K562 (cell line): ENCODE data around the gene GMEB2. TPM values are rescaled to one million over a fixed set of nuclear protein-coding genes. Genes with fewer than 3 reads are reported as not detected.

ENCODE experiments used
- ATAC-seq: fragments of 200-7000 bp; cut with Tn5 transposase; 3 replicates; pipeline ENCODE4 v1.9.1; 2020; ENCODE audit warnings: moderate library complexity
- BruUV-seq: library from RNA; stranded (reverse); fragments of 400-500 nt; replicated peaks from 2 replicates; lab custom pipeline; 2021; lab: Mats Ljungman, UMichigan
- CTCF ChIA-PET: fragments of 300-600 bp; formaldehyde crosslinking; extraction: SDS; loops from one replicate; lab custom pipeline; 2021; ENCODE audit warnings: low intra/inter-chr PET ratio; lab: Yijun Ruan, JAX
- POLR2A ChIA-PET: fragments of 300-600, 350-650 bp; sonication (Branson Sonifier 250); formaldehyde crosslinking; extraction: SDS; loops from one replicate; lab custom pipeline; 2021; ENCODE audit warnings: antibody characterized with exemption, inconsistent platforms; lab: Yijun Ruan, JAX
- DNase-seq, 4 experiments: peaks; one replicate each; pipeline versions ENCODE4 v3.0.0 to v3.0.0-alpha.2; 2011 to 2018; ENCODE audit warnings: low spot score in 3 of 4, mixed read lengths in 3 of 4; ENCODE audit errors: extremely low read depth in 1 of 4
- FAIRE-seq: peaks from 2 replicates; lab custom pipeline; 2011; peaks lifted over from hg19 to GRCh38; lab: Jason Lieb, UNC
- H2AFZ ChIP-seq: 2 replicates; pipeline ENCODE4 v1.6.0; 2011; ENCODE audit warnings: low read depth, low read length, control low read depth, inconsistent platforms
- H3K27ac ChIP-seq: fragments of 200-600 bp; 3 replicates; pipeline ENCODE4 v1.8.0; 2011; ENCODE audit warnings: low read depth, mild to moderate bottlenecking, control low read depth, inconsistent platforms, low read length, moderate library complexity, mixed read lengths; ENCODE audit errors: extremely low read depth
- H3K27me3 ChIP-seq, 2 experiments: fragments of 300-600 bp in 1 of 2; 2 replicates in 1 of 2; 3 replicates in 1 of 2; pipeline versions ENCODE4 v1.6.0 to v1.8.0; 2011; ENCODE audit warnings: inconsistent platforms in 2 of 2, low read length in 2 of 2, mild to moderate bottlenecking in 1 of 2, mixed read lengths in 1 of 2, moderate library complexity in 1 of 2; ENCODE audit not compliant: control insufficient read depth in 2 of 2, insufficient read depth in 2 of 2
- H3K36me3 ChIP-seq: fragments of 300-600 bp; 3 replicates; pipeline ENCODE4 v1.8.0; 2011; ENCODE audit warnings: mild to moderate bottlenecking, low read length, inconsistent platforms; ENCODE audit not compliant: control insufficient read depth, insufficient read depth
- H3K4me1 ChIP-seq, 2 experiments: fragments of 200-600 bp in 1 of 2; replicated peaks in 1 of 2; 2 replicates in 1 of 2; 3 replicates in 1 of 2; pipeline versions ENCODE4 v1.5.1 to v1.8.0; 2011; ENCODE audit warnings: inconsistent platforms in 2 of 2, low read length in 2 of 2, mild to moderate bottlenecking in 1 of 2, mixed read lengths in 1 of 2, moderate library complexity in 1 of 2; ENCODE audit not compliant: control insufficient read depth in 2 of 2, insufficient read depth in 2 of 2
- H3K4me2 ChIP-seq: 2 replicates; pipeline ENCODE4 v1.6.1; 2011; ENCODE audit warnings: low read length, control low read depth, inconsistent platforms, mixed read lengths; ENCODE audit not compliant: insufficient read depth
- H3K4me3 ChIP-seq: fragments of 200-600 bp; sonication (generic), shearing (Covaris generic); 2 replicates; pipeline ENCODE4 v1.5.1; 2016; ENCODE audit warnings: control low read depth, inconsistent platforms
- H3K79me2 ChIP-seq: fragments of 200-600 bp; 3 replicates; pipeline ENCODE4 v1.8.0; 2011; ENCODE audit warnings: low read length, inconsistent platforms; ENCODE audit not compliant: control insufficient read depth, insufficient read depth
- H3K9ac ChIP-seq, 2 experiments: 2 replicates each; pipeline versions ENCODE4 v1.6.0 to v1.6.1; 2011; ENCODE audit warnings: low read depth in 2 of 2, low read length in 2 of 2, control low read depth in 1 of 2, inconsistent platforms in 1 of 2, mild to moderate bottlenecking in 1 of 2, mixed read lengths in 1 of 2; ENCODE audit not compliant: insufficient read depth in 1 of 2
- H3K9me1 ChIP-seq: one replicate; pipeline ENCODE4 v1.6.0; 2011; ENCODE audit warnings: inconsistent platforms, mild to moderate bottlenecking, low read length, moderate library complexity; ENCODE audit not compliant: control insufficient read depth, insufficient read depth
- H3K9me3 ChIP-seq: replicated peaks from 2 replicates; pipeline ENCODE4 v1.5.1; 2011; ENCODE audit warnings: low read depth, low read length, inconsistent platforms; ENCODE audit not compliant: control insufficient read depth, insufficient read depth
- H4K20me1 ChIP-seq: replicated peaks from 2 replicates; pipeline ENCODE4 v1.6.1; 2011; ENCODE audit warnings: low read length, inconsistent platforms, mixed read lengths; ENCODE audit not compliant: control insufficient read depth, insufficient read depth
- BHLHE40 ChIP-seq: IDR thresholded peaks from 2 replicates; pipeline ENCODE4 v1.6.1; 2011; ENCODE audit warnings: low read length, improper control_type of control experiment
- E2F6 ChIP-seq, 2 experiments: IDR thresholded peaks; 2 replicates each; pipeline ENCODE4 v1.6.1; 2011; ENCODE audit warnings: borderline replicate concordance in 1 of 2, control low read depth in 1 of 2, low read depth in 1 of 2, low read length in 1 of 2, mild to moderate bottlenecking in 1 of 2, mixed read lengths in 1 of 2, moderate library complexity in 1 of 2; ENCODE audit not compliant: insufficient read depth in 1 of 2, insufficient read length in 1 of 2, poor library complexity in 1 of 2, severe bottlenecking in 1 of 2; ENCODE audit errors: extremely low read depth in 1 of 2
- IRF1 ChIP-seq: sonication (generic); formaldehyde crosslinking; IDR thresholded peaks from 2 replicates; pipeline ENCODE4 v1.8.0; 2022; ENCODE audit warnings: missing genetic modification reagents, mild to moderate bottlenecking, borderline replicate concordance
- MAX ChIP-seq: sonication (generic); formaldehyde crosslinking; IDR thresholded peaks from 2 replicates; pipeline ENCODE4 v1.9.0; 2022; ENCODE audit warnings: mild to moderate bottlenecking, missing genetic modification reagents
- MYBL2 ChIP-seq, 2 experiments: fragments of 450-650 bp in 1 of 2; sonication (generic) in 1 of 2; formaldehyde crosslinking in 1 of 2; IDR thresholded peaks; 2 replicates each; pipeline versions ENCODE4 v1.6.1 to v1.8.1; 2017 to 2022; ENCODE audit warnings: borderline replicate concordance in 1 of 2, inconsistent platforms in 1 of 2, low read depth in 1 of 2, mild to moderate bottlenecking in 1 of 2, missing genetic modification reagents in 1 of 2, moderate library complexity in 1 of 2
- USF1 ChIP-seq: sonication (generic); formaldehyde crosslinking; IDR thresholded peaks from 2 replicates; pipeline ENCODE4 v1.9.0; 2022; ENCODE audit warnings: mild to moderate bottlenecking, missing genetic modification reagents
- ZBTB33 ChIP-seq: sonication (generic); formaldehyde crosslinking; IDR thresholded peaks from 2 replicates; pipeline ENCODE4 v1.8.1; 2023; ENCODE audit warnings: mild to moderate bottlenecking, missing genetic modification reagents
- ZNF655 ChIP-seq: fragments of 250-450 bp; sonication (Bioruptor Pico); IDR thresholded peaks from 2 replicates; pipeline ENCODE4 v1.5.0; 2021
- ZNF717 ChIP-seq: fragments of 250-450 bp; sonication (Bioruptor Pico); IDR thresholded peaks from 2 replicates; pipeline ENCODE4 v1.5.0; 2021
- WGBS: fragments of 100-300 bp; shearing (Covaris generic); methylation state at CpG from one replicate; pipeline ENCODE4 v1.1.6; 2016; ENCODE audit warnings: low coverage, mixed read lengths; ENCODE audit not compliant: insufficient coverage; ENCODE audit errors: missing lambda C conversion rate; 5-methylcytosine and 5-hydroxymethylcytosine counted together
- in situ Hi-C: fragments of 300-500 bp; cut with MboI; formaldehyde crosslinking; loops from 4 replicates; pipeline ENCODE4 v1.15.0; 2018; ENCODE audit warnings: inconsistent platforms, mixed read lengths
- intact Hi-C: fragments of 100-400 bp; cut with micrococcal nuclease; formaldehyde crosslinking; loops from 2 replicates; pipeline ENCODE4 v1.14.2; 2022
- polyA plus RNA-seq, 8 experiments: library from polyadenylated mRNA; depleted of rRNA in 4 of 8; stranded (reverse) in 5 of 8; unstranded in 3 of 8; fragments of >200 nt; fragmentation: Nextera tagmentation in 2 of 8; fragmentation: Illumina TruSeq in 1 of 8; extraction: Ambion mirVana in 2 of 8; extraction: Trizol in 1 of 8; gene quantifications; 2 replicates each; pipeline versions ENCODE4 v1.2.1 to v1.2.3, GENCODE V29; 2011 to 2014; ENCODE audit warnings: inconsistent platforms in 1 of 8, missing spikeins in 1 of 8
- total RNA-seq, 7 experiments: library from RNA; depleted of rRNA in 6 of 7; stranded (reverse); fragments of >200 nt in 6 of 7; fragmentation: Illumina TruSeq in 2 of 7; extraction: Trizol in 2 of 7; gene quantifications; 2 replicates each; pipeline versions ENCODE4 v1.2.1 to v1.2.3, GENCODE V29; 2011 to 2021; ENCODE audit warnings: low replicate concordance in 1 of 7
- TF ChIP-seq, protein P1 (sequence below): fragments of 450-650 bp; formaldehyde crosslinking; IDR thresholded peaks from 2 replicates; pipeline ENCODE4 v1.4.0; 2020; ENCODE audit warnings: mild to moderate bottlenecking, mixed read lengths

GMEB2 gene
- total and polyA plus RNA-seq, 9 of the 15 experiments (the other 6 are each of a cell fraction or from before 2014, with no cell fraction given) = 0.03 to 13.9 (median 6.3) TPM

DNA sequence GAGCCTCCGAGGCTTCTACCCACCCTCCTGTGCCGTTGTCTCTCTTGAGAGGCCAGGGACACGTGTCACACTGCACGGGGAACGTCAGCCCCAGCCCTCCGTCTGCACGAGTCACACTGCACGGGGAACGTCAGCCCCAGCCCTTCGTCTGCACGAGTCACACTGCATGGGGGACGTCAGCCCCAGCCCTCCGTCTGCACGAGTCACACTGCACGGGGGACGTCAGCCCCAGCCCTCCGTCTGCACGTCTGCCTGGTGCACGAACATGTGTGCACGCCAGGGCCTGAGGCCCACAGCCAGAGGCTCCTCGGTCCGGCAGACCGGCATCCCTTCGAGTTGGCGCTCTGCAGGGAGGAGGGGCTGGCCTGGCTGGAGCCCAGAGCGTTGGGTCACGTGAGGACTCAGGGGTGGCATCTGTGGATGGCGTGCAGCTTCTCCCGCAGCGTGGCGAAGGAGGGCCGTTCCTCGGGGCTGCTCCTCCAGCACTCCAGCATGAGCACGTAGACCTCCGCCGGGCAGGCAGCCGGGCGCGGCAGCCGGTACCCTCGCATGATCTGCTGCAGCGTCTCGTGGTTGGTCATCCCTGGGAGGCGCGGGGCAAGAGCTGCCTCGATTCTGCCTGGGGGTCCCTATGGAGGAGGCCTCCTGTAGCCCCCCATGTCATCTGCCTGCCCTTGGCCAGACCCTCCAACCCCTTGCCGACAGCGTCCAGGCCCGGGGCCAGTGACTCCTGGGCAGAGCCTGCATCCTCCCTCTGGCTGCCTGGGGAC, 86.3 kb downstream of the GMEB2 start:
- no peaks in the 10 kb centered on the region for H3K9me1 ChIP-seq
- in situ Hi-C loops = no loop called here
- H2AFZ ChIP-seq = no peak overlapping the region
- intact Hi-C loops = no loop called here
- H3K27ac ChIP-seq = no peak overlapping the region
- H3K4me1 ChIP-seq = peaks cover 6 to 89% of the 10 kb centered on the region in 2 experiments; a peak in 4 of 5 replicates
- peak overlapping the region in 1 of 2 experiments; percentile 72; a peak in 2 of 4 replicates for H3K9ac ChIP-seq
- FAIRE-seq = no peak
- no peak for DNase-seq
- H3K79me2 ChIP-seq = no peaks in the 10 kb centered on the region
- H3K36me3 ChIP-seq = no peaks in the 10 kb centered on the region
- no peak overlapping the region for H3K4me3 ChIP-seq
- H3K4me2 ChIP-seq = no peak overlapping the region
- CTCF ChIA-PET = no interaction called here
- H4K20me1 ChIP-seq = peaks cover 3% of the 10 kb centered on the region
- no peak for ATAC-seq
- H3K9me3 ChIP-seq = no peaks in the 10 kb centered on the region
- no TSS peak for BruUV-seq
- POLR2A ChIA-PET = interaction anchor here (0.6 to 1.2 kb wide), 2 partner anchors 16 to 203 kb away, joined by 3 to 4 read pairs; no protein-coding TSS in a partner anchor
- H3K27me3 ChIP-seq = peaks cover 0 to 27% of the 10 kb centered on the region in 2 experiments; a peak in 3 of 5 replicates
- 35% methylated on average over 46 of the region's 49 CpGs for WGBS
- TF ChIP-seq USF1 (CRISPR knock-in tag) (peak; percentile 80), MAX (CRISPR knock-in tag) (peak; percentile 42), IRF1 (CRISPR knock-in tag) (no peak), MYBL2 (IDR thresholded peaks at IDR 0.05; ENCODE audit: low read depth) (no peak), MYBL2 (CRISPR knock-in tag; IDR thresholded peaks at IDR 0.05; ENCODE audit: borderline replicate concordance) (no peak), E2F6 (IDR thresholded peaks at IDR 0.05; ENCODE audit: borderline replicate concordance in 1 of 2, extremely low read depth in 1 of 2, insufficient read depth in 1 of 2, insufficient read length in 1 of 2, low read depth in 1 of 2, low read length in 1 of 2, poor library complexity in 1 of 2, severe bottlenecking in 1 of 2) (peak in 1 of 2 experiments; percentile 31), ZNF655 (CRISPR knock-in tag) (no peak), ZBTB33 (CRISPR knock-in tag) (0 out of 2 replicates have a peak, but pooled peaks have one; percentile 20), ZNF717 (CRISPR knock-in tag) (no peak), BHLHE40 (peak; percentile 65; the same call in 1 of the 2 replicates)
- TF ChIP-seq, protein P1, sequence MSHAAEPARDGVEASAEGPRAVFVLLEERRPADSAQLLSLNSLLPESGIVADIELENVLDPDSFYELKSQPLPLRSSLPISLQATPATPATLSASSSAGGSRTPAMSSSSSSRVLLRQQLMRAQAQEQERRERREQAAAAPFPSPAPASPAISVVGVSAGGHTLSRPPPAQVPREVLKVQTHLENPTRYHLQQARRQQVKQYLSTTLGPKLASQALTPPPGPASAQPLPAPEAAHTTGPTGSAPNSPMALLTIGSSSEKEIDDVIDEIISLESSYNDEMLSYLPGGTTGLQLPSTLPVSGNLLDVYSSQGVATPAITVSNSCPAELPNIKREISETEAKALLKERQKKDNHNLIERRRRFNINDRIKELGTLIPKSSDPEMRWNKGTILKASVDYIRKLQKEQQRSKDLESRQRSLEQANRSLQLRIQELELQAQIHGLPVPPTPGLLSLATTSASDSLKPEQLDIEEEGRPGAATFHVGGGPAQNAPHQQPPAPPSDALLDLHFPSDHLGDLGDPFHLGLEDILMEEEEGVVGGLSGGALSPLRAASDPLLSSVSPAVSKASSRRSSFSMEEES (CRISPR knock-in tag) = 0 out of 2 replicates have a peak, but pooled peaks have one; percentile 13
